ENCODE results near the gene ACACA.
A peak's percentile ranks its signal among the peaks of the same experiment; 100 is the strongest.

The ACACA gene

GRCh38 chr17:37382056-37382455 is 24.6 kb downstream of the ACACA start:
- TF ChIP-seq, protein P1, sequence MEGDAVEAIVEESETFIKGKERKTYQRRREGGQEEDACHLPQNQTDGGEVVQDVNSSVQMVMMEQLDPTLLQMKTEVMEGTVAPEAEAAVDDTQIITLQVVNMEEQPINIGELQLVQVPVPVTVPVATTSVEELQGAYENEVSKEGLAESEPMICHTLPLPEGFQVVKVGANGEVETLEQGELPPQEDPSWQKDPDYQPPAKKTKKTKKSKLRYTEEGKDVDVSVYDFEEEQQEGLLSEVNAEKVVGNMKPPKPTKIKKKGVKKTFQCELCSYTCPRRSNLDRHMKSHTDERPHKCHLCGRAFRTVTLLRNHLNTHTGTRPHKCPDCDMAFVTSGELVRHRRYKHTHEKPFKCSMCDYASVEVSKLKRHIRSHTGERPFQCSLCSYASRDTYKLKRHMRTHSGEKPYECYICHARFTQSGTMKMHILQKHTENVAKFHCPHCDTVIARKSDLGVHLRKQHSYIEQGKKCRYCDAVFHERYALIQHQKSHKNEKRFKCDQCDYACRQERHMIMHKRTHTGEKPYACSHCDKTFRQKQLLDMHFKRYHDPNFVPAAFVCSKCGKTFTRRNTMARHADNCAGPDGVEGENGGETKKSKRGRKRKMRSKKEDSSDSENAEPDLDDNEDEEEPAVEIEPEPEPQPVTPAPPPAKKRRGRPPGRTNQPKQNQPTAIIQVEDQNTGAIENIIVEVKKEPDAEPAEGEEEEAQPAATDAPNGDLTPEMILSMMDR (IDR thresholded peaks at IDR 0.05; ENCODE audit: insufficient read depth, low read depth, low read length, missing control alignments), result no peak
- DNase-seq (ENCODE audit: low read depth), result no peak
- no peak overlapping the region for H3K4me3 ChIP-seq (ENCODE audit: low read length)

GRCh38 chr17:37375706-37376105 is 30.9 kb downstream of the ACACA start, which contains the start of gene C17orf78:
C17orf78 (plus strand) TSS chr17:37375985; CDS start chr17:37376093, 108 bp downstream.
- no peak within 1 kb of the TSS for H3K4me3 ChIP-seq (ENCODE audit: low read length)
- no peak for DNase-seq (ENCODE audit: low read depth)
- TF ChIP-seq, protein P1 (IDR thresholded peaks at IDR 0.05; ENCODE audit: insufficient read depth, low read depth, low read length, missing control alignments), result no peak

DNA sequence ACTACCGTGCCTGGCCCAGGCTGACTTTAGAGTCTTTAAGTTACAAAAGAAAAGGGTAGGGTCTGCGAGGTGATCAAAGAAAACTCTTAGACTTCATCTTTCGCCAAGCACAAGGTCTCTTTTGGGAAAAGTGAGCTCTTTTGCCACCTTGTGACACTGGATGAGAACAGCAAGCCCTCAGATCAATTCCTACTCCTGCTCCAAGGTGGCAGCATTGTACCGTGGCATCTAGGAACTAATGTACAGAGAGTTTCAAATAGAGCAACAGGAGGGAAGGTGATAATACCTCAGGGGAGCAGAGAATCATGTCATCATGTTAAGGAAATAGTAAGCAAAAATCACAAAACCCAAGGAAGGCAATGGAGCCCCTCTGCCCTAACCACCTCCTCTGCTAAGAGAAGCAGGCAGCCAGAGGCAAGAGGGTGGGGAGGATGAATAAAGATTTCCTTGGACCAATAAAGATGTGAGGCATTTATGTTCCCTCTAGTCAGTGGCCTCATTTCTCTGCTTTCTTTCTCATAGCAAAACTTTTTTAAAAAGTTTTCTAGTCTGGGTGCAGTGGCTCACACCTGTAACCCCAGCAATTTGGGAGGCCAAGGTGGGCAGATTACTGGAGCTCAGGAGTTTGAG is 33.0 kb downstream of the ACACA start:
- no peak overlapping the region for H3K4me3 ChIP-seq (ENCODE audit: low read length)
- DNase-seq (ENCODE audit: low read depth), result peak; percentile 89
- TF ChIP-seq, protein P1 (IDR thresholded peaks at IDR 0.05; ENCODE audit: insufficient read depth, low read depth, low read length, missing control alignments), result peak; percentile 100

- H3K4me3 ChIP-seq (ENCODE audit: low read length), result no peak overlapping the region
- DNase-seq (ENCODE audit: low read depth), result peak; percentile 69
- TF ChIP-seq, protein P1 (IDR thresholded peaks at IDR 0.05; ENCODE audit: insufficient read depth, low read depth, low read length, missing control alignments), result no peak
Measured at GRCh38 chr17:37368577-37368976, 38.1 kb downstream of the ACACA start.

GRCh38 chr17:37365589-37365988 is 41.0 kb downstream of the ACACA start:
- TF ChIP-seq, protein P1 (IDR thresholded peaks at IDR 0.05; ENCODE audit: insufficient read depth, low read depth, low read length, missing control alignments), result no peak
- H3K4me3 ChIP-seq (ENCODE audit: low read length), result no peak overlapping the region
- peak; percentile 11 for DNase-seq (ENCODE audit: low read depth)

- TF ChIP-seq, protein P1 (IDR thresholded peaks at IDR 0.05; ENCODE audit: insufficient read depth, low read depth, low read length, missing control alignments), result no peak
- peak; percentile 99 for DNase-seq (ENCODE audit: low read depth)
- H3K4me3 ChIP-seq (ENCODE audit: low read length), result no peak overlapping the region
Measured at GRCh38 chr17:37361543-37361942, 45.1 kb downstream of the ACACA start.

DNA sequence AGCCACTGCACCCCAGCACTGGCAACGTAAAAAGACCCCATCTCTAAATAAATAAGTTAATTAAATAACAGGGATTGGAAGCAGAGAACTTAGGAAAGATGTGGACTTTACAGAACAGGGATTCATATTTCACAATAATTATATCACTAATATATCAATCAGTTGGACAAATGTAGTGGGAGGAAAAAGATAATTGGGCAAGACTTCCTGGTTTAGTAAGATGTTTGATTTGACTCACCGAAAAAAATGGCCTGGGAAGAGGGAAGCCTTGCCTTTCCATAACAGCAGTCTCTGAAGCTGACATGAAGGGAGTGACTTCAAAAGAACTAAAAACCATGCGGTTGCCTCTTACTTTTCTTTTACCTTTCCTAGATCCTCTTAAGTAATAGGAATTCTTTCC is 46.0 kb downstream of the ACACA start:
- H3K4me3 ChIP-seq (ENCODE audit: low read length), result no peak overlapping the region
- TF ChIP-seq, protein P1 (IDR thresholded peaks at IDR 0.05; ENCODE audit: insufficient read depth, low read depth, low read length, missing control alignments), result no peak
- peak; percentile 93 for DNase-seq (ENCODE audit: low read depth)

All from epithelial cell of esophagus (primary cell).